SK-N-SH (cell line): ENCODE results near the gene PLEKHH1. TPM values are rescaled to one million over a fixed set of nuclear protein-coding genes. Genes with fewer than 3 reads are reported as not detected.

Source experiments
- CTCF ChIA-PET: fragments of 300-600, 350-600 bp; formaldehyde crosslinking; extraction: SDS; loops from one replicate; lab custom pipeline; 2021; lab: Yijun Ruan, JAX
- POLR2A ChIA-PET: fragments of 350-600 bp; sonication (Branson Sonifier 250); formaldehyde crosslinking; extraction: SDS; loops from one replicate; lab custom pipeline; 2020; ENCODE audit warnings: antibody characterized with exemption, inconsistent platforms; lab: Yijun Ruan, JAX
- DNase-seq: peaks from one replicate; pipeline ENCODE4 v3.0.0; 2012
- H2AFZ ChIP-seq: fragments of 200-600 bp; sonication (generic); 2 replicates; pipeline ENCODE4 v1.8.1; 2016; ENCODE audit warnings: antibody characterized with exemption, mild to moderate bottlenecking, low read depth
- H3F3A ChIP-seq: fragments of 200-600 bp; sonication (generic); replicated peaks from 2 replicates; pipeline ENCODE3; 2016; ENCODE audit warnings: antibody characterized with exemption, mild to moderate bottlenecking; ENCODE audit not compliant: insufficient read depth
- H3K27ac ChIP-seq, 2 experiments: fragments of 200-500 bp in 1 of 2; fragments of 200-600 bp in 1 of 2; sonication (Bioruptor generic) in 1 of 2; sonication (generic), shearing (Covaris generic) in 1 of 2; 2 replicates each; pipeline versions ENCODE4 v1.5.1 to v1.6.1; 2014 to 2016; ENCODE audit warnings: low read depth in 2 of 2, inconsistent platforms in 1 of 2, low read length in 1 of 2, mild to moderate bottlenecking in 1 of 2, mixed read lengths in 1 of 2
- H3K27me3 ChIP-seq: fragments of 200-600 bp; sonication (generic), shearing (Covaris generic); 2 replicates; pipeline ENCODE4 v1.6.1; 2016; ENCODE audit warnings: mixed run types; ENCODE audit not compliant: insufficient read depth
- H3K36me3 ChIP-seq, 2 experiments: fragments of 200-500 bp in 1 of 2; fragments of 200-600 bp in 1 of 2; sonication (Bioruptor generic) in 1 of 2; sonication (generic) in 1 of 2; replicated peaks in 1 of 2; 2 replicates each; pipeline versions ENCODE3 to v1.5.1; 2014 to 2016; ENCODE audit warnings: low read length in 1 of 2, mild to moderate bottlenecking in 1 of 2; ENCODE audit not compliant: insufficient read depth in 2 of 2, control insufficient read depth in 1 of 2
- H3K4me1 ChIP-seq, 2 experiments: fragments of 200-500 bp in 1 of 2; fragments of 200-600 bp in 1 of 2; sonication (Bioruptor generic) in 1 of 2; sonication (generic), shearing (Covaris generic) in 1 of 2; 2 replicates each; pipeline versions ENCODE4 v1.5.1 to v1.6.1; 2014 to 2016; ENCODE audit warnings: low read depth in 1 of 2, low read length in 1 of 2, mixed run types in 1 of 2; ENCODE audit not compliant: insufficient read depth in 2 of 2, control insufficient read depth in 1 of 2
- H3K4me2 ChIP-seq: fragments of 200-600 bp; sonication (generic), shearing (Covaris generic); 2 replicates; pipeline ENCODE4 v1.6.1; 2017; ENCODE audit warnings: mixed run types
- H3K4me3 ChIP-seq, 2 experiments: fragments of 200-500 bp in 1 of 2; fragments of 200-600 bp in 1 of 2; sonication (Bioruptor generic) in 1 of 2; sonication (generic), shearing (Covaris generic) in 1 of 2; 2 replicates each; pipeline versions ENCODE4 v1.5.1 to v1.8.1; 2014 to 2016; ENCODE audit warnings: low read depth in 2 of 2, inconsistent platforms in 1 of 2, low read length in 1 of 2, mild to moderate bottlenecking in 1 of 2, mixed read lengths in 1 of 2, moderate library complexity in 1 of 2
- H3K79me2 ChIP-seq: fragments of 200-600 bp; sonication (generic); 2 replicates; pipeline ENCODE4 v1.8.1; 2017; ENCODE audit warnings: mild to moderate bottlenecking; ENCODE audit not compliant: insufficient read depth
- H3K9ac ChIP-seq: fragments of 200-600 bp; sonication (generic); 2 replicates; pipeline ENCODE4 v1.6.1; 2017; ENCODE audit warnings: mixed run types
- H3K9me2 ChIP-seq: fragments of 200-600 bp; sonication (generic); 2 replicates; pipeline ENCODE4 v1.6.1; 2017; ENCODE audit warnings: mixed run types
- H3K9me3 ChIP-seq: fragments of 200-600 bp; sonication (generic); 2 replicates; pipeline ENCODE4 v1.6.1; 2017; ENCODE audit warnings: mixed run types, mild to moderate bottlenecking, moderate library complexity
- H4K20me1 ChIP-seq: fragments of 200-600 bp; sonication (generic); 2 replicates; pipeline ENCODE4 v1.6.1; 2017; ENCODE audit warnings: mild to moderate bottlenecking, mixed run types; ENCODE audit not compliant: insufficient read depth
- GATA2 ChIP-seq: sonication (generic); formaldehyde crosslinking; IDR thresholded peaks from 2 replicates; pipeline ENCODE4 v1.5.0; 2020; ENCODE audit warnings: mild to moderate bottlenecking, missing genetic modification reagents
- MXI1 ChIP-seq: IDR thresholded peaks from 2 replicates; pipeline ENCODE4 v1.6.1; 2012; ENCODE audit warnings: mild to moderate bottlenecking, low read depth, low read length, improper control_type of control experiment
- NRF1 ChIP-seq: IDR thresholded peaks from 2 replicates; pipeline ENCODE4 v1.6.1; 2012; ENCODE audit warnings: low read depth, mild to moderate bottlenecking, low read length
- PBX3 ChIP-seq: IDR thresholded peaks from 2 replicates; pipeline ENCODE4; 2012
- REST ChIP-seq: IDR thresholded peaks from 2 replicates; pipeline ENCODE4 v1.6.1; 2012; ENCODE audit warnings: mild to moderate bottlenecking, low read depth, low read length, moderate library complexity
- USF2 ChIP-seq: fragments of 150-350 bp; IDR thresholded peaks from 2 replicates; pipeline ENCODE4 v1.6.1; 2017; ENCODE audit warnings: antibody characterized with exemption, low read length, low read depth, borderline replicate concordance
- WGBS: methylation state at CpG from one replicate; pipeline ENCODE4 v1.1.6; 2017; ENCODE audit warnings: low lambda C conversion rate; 5-methylcytosine and 5-hydroxymethylcytosine counted together
- polyA plus RNA-seq, 3 experiments: library from polyadenylated mRNA; depleted of rRNA; stranded (reverse); fragments of >200 nt; gene quantifications; 2 replicates each; pipeline ENCODE4 v1.2.3, GENCODE V29; 2012

Gene PLEKHH1
- polyA plus RNA-seq, 1 of the 3 experiments (the other 2 are of a cell fraction) = 1.6 TPM

GRCh38 chr14:67567654-67568053, 34.6 kb downstream of the PLEKHH1 start:
- no peak overlapping the region for H3K9ac ChIP-seq
- H3K9me3 ChIP-seq = no peaks in the 10 kb centered on the region
- 84% methylated on average over 3 of the region's 3 CpGs for WGBS
- H3K4me3 ChIP-seq = no peak overlapping the region
- no peaks in the 10 kb centered on the region for H3K4me1 ChIP-seq
- no peaks in the 10 kb centered on the region for H3K36me3 ChIP-seq
- no peaks in the 10 kb centered on the region for H3F3A ChIP-seq
- POLR2A ChIA-PET = no interaction called here
- H3K4me2 ChIP-seq = no peak overlapping the region
- H3K9me2 ChIP-seq = no peaks in the 10 kb centered on the region
- H4K20me1 ChIP-seq = no peaks in the 10 kb centered on the region
- H2AFZ ChIP-seq = no peak overlapping the region
- no peak for DNase-seq
- TF ChIP-seq GATA2 (CRISPR knock-in tag) (no peak), MXI1 (no peak), REST (no peak), NRF1 (no peak)
- TF ChIP-seq, all 33 proteins: peak for 0
- Histone ChIP-seq H3K27me3 (no peaks in the 10 kb centered on the region), H3K79me2 (no peaks in the 10 kb centered on the region), H3K27ac (no peak overlapping the region)
- CTCF ChIA-PET = interaction anchor here (1.4 to 24.4 kb wide), 3 partner anchors 41 to 141 kb away, joined by 5 to 319 read pairs (median 237); no protein-coding TSS in a partner anchor

GRCh38 chr14:67569011-67569650, 36.0 kb downstream of the PLEKHH1 start:
- no peak overlapping the region for H3K9ac ChIP-seq
- no peak overlapping the region for H3K4me3 ChIP-seq
- no peaks in the 10 kb centered on the region for H3K79me2 ChIP-seq
- no peaks in the 10 kb centered on the region for H3K4me1 ChIP-seq
- no peaks in the 10 kb centered on the region for H3F3A ChIP-seq
- CTCF ChIA-PET = interaction anchor here (0.6 to 24.4 kb wide), 5 partner anchors 20 to 155 kb away, joined by 4 to 319 read pairs (median 21); no protein-coding TSS in a partner anchor
- no peak overlapping the region for H3K4me2 ChIP-seq
- POLR2A ChIA-PET = no interaction called here
- no peak for DNase-seq
- H3K9me3 ChIP-seq = no peaks in the 10 kb centered on the region
- TF ChIP-seq PBX3 (no peak), USF2 (no peak)
- no peaks in the 10 kb centered on the region for H3K36me3 ChIP-seq
- no peak overlapping the region for H3K27ac ChIP-seq
- 79% methylated on average over 4 of the region's 11 CpGs for WGBS
- no peaks in the 10 kb centered on the region for H3K9me2 ChIP-seq
- H2AFZ ChIP-seq = no peak overlapping the region
- H3K27me3 ChIP-seq = no peaks in the 10 kb centered on the region
- H4K20me1 ChIP-seq = no peaks in the 10 kb centered on the region
